ENCODE measurements around the gene YTHDF2. TPM values are rescaled to one million over a fixed set of nuclear protein-coding genes. Genes with fewer than 3 reads are reported as not detected.
A peak's percentile ranks its signal among the peaks of the same experiment; 100 is the strongest.

YTHDF2 gene
- total and polyA plus RNA-seq, 2 of the 13 experiments (the other 11 are each of a cell fraction or from before 2014, with no cell fraction given) = 48.4 to 59.6 TPM

DNA sequence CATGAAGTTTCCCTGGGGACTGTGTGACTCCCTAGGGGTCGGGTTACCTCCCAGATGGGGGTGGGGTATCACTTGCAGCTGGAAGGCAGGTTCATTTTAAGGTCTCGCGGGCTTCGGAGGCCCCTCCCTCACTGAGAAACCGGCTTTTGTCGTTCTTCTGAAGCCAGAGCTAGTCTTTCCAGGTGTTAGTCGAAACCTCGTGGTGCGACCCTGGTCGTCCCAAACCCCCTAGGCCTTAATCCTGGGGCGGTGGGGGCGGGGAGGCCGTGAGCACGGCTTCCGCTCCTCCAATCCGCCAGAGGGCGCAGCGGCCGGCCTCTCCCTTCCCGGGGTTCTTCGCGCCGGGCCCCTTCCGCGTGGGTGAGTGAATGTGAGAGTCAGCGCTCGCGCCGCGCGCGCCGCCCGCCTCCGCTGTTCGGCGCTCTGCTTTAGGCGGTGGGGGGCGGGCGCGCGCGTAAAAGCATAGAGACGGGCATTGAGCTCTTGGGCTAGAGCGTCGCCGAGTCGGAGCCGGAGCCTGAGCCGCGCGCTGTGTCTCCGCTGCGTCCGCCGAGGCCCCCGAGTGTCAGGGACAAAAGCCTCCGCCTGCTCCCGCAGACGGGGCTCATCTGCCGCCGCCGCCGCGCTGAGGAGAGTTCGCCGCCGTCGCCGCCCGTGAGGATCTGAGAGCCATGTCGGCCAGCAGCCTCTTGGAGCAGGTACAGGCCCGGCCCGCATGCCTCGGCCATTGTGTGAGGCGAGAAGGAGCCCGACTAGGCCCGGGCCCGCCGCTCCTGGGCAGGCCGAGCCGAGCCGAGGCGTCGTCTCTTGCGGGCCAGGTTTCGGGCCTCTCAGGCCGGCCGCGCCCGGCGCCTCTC is at the start of gene YTHDF2 (continued):
- TF ChIP-seq, protein P1, sequence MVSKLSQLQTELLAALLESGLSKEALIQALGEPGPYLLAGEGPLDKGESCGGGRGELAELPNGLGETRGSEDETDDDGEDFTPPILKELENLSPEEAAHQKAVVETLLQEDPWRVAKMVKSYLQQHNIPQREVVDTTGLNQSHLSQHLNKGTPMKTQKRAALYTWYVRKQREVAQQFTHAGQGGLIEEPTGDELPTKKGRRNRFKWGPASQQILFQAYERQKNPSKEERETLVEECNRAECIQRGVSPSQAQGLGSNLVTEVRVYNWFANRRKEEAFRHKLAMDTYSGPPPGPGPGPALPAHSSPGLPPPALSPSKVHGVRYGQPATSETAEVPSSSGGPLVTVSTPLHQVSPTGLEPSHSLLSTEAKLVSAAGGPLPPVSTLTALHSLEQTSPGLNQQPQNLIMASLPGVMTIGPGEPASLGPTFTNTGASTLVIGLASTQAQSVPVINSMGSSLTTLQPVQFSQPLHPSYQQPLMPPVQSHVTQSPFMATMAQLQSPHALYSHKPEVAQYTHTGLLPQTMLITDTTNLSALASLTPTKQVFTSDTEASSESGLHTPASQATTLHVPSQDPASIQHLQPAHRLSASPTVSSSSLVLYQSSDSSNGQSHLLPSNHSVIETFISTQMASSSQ (IDR thresholded peaks at IDR 0.05; ENCODE audit: low read depth) = 0 out of 2 replicates have a peak, but pooled peaks have one; percentile 17
- TF ChIP-seq, protein P1 (CRISPR knock-in tag; IDR thresholded peaks at IDR 0.05; ENCODE audit: borderline replicate concordance) = peak; percentile 80
- peak; percentile 68; the same call in 1 of the 2 replicates for TF ChIP-seq ZSCAN31 (CRISPR knock-in tag; IDR thresholded peaks at IDR 0.05; ENCODE audit: low read depth)
- TF ChIP-seq, protein P2, sequence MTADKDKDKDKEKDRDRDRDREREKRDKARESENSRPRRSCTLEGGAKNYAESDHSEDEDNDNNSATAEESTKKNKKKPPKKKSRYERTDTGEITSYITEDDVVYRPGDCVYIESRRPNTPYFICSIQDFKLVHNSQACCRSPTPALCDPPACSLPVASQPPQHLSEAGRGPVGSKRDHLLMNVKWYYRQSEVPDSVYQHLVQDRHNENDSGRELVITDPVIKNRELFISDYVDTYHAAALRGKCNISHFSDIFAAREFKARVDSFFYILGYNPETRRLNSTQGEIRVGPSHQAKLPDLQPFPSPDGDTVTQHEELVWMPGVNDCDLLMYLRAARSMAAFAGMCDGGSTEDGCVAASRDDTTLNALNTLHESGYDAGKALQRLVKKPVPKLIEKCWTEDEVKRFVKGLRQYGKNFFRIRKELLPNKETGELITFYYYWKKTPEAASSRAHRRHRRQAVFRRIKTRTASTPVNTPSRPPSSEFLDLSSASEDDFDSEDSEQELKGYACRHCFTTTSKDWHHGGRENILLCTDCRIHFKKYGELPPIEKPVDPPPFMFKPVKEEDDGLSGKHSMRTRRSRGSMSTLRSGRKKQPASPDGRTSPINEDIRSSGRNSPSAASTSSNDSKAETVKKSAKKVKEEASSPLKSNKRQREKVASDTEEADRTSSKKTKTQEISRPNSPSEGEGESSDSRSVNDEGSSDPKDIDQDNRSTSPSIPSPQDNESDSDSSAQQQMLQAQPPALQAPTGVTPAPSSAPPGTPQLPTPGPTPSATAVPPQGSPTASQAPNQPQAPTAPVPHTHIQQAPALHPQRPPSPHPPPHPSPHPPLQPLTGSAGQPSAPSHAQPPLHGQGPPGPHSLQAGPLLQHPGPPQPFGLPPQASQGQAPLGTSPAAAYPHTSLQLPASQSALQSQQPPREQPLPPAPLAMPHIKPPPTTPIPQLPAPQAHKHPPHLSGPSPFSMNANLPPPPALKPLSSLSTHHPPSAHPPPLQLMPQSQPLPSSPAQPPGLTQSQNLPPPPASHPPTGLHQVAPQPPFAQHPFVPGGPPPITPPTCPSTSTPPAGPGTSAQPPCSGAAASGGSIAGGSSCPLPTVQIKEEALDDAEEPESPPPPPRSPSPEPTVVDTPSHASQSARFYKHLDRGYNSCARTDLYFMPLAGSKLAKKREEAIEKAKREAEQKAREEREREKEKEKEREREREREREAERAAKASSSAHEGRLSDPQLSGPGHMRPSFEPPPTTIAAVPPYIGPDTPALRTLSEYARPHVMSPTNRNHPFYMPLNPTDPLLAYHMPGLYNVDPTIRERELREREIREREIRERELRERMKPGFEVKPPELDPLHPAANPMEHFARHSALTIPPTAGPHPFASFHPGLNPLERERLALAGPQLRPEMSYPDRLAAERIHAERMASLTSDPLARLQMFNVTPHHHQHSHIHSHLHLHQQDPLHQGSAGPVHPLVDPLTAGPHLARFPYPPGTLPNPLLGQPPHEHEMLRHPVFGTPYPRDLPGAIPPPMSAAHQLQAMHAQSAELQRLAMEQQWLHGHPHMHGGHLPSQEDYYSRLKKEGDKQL (CRISPR knock-in tag; IDR thresholded peaks at IDR 0.05; ENCODE audit: low read depth) = no peak
- TF ChIP-seq ZNF552 (CRISPR knock-in tag; IDR thresholded peaks at IDR 0.05; ENCODE audit: borderline replicate concordance) = no peak
- no peak for TF ChIP-seq NFE2L1 (CRISPR knock-in tag; IDR thresholded peaks at IDR 0.05; ENCODE audit: borderline replicate concordance)
- peak; percentile 54; the same call in 1 of the 2 replicates for TF ChIP-seq MEIS1 (CRISPR knock-in tag; IDR thresholded peaks at IDR 0.05; ENCODE audit: borderline replicate concordance)
- no peak for TF ChIP-seq SRSF4 (IDR thresholded peaks at IDR 0.05; ENCODE audit: low read depth, low read length, poor library complexity, severe bottlenecking)
- peak; percentile 20; the same call in 1 of the 2 replicates for TF ChIP-seq ZSCAN9 (CRISPR knock-in tag; IDR thresholded peaks at IDR 0.05; ENCODE audit: borderline replicate concordance)
- TF ChIP-seq, protein P3, sequence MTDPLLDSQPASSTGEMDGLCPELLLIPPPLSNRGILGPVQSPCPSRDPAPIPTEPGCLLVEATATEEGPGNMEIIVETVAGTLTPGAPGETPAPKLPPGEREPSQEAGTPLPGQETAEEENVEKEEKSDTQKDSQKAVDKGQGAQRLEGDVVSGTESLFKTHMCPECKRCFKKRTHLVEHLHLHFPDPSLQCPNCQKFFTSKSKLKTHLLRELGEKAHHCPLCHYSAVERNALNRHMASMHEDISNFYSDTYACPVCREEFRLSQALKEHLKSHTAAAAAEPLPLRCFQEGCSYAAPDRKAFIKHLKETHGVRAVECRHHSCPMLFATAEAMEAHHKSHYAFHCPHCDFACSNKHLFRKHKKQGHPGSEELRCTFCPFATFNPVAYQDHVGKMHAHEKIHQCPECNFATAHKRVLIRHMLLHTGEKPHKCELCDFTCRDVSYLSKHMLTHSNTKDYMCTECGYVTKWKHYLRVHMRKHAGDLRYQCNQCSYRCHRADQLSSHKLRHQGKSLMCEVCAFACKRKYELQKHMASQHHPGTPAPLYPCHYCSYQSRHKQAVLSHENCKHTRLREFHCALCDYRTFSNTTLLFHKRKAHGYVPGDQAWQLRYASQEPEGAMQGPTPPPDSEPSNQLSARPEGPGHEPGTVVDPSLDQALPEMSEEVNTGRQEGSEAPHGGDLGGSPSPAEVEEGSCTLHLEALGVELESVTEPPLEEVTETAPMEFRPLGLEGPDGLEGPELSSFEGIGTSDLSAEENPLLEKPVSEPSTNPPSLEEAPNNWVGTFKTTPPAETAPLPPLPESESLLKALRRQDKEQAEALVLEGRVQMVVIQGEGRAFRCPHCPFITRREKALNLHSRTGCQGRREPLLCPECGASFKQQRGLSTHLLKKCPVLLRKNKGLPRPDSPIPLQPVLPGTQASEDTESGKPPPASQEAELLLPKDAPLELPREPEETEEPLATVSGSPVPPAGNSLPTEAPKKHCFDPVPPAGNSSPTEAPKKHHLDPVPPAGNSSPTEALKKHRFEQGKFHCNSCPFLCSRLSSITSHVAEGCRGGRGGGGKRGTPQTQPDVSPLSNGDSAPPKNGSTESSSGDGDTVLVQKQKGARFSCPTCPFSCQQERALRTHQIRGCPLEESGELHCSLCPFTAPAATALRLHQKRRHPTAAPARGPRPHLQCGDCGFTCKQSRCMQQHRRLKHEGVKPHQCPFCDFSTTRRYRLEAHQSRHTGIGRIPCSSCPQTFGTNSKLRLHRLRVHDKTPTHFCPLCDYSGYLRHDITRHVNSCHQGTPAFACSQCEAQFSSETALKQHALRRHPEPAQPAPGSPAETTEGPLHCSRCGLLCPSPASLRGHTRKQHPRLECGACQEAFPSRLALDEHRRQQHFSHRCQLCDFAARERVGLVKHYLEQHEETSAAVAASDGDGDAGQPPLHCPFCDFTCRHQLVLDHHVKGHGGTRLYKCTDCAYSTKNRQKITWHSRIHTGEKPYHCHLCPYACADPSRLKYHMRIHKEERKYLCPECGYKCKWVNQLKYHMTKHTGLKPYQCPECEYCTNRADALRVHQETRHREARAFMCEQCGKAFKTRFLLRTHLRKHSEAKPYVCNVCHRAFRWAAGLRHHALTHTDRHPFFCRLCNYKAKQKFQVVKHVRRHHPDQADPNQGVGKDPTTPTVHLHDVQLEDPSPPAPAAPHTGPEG (CRISPR knock-in tag; IDR thresholded peaks at IDR 0.05) = peak; percentile 68
- peak; percentile 98 for TF ChIP-seq ZFX (CRISPR knock-in tag; IDR thresholded peaks at IDR 0.05; ENCODE audit: low read depth)
- TF ChIP-seq GABPB1 (CRISPR knock-in tag; IDR thresholded peaks at IDR 0.05) = peak; percentile 94

All from HepG2 (cell line).